ENCODE results near the gene NSMCE1.
A peak's percentile ranks its signal among the peaks of the same experiment; 100 is the strongest.

NSMCE1 gene

GRCh38 chr16:27189335-27189972 lies 79.1 kb downstream of the NSMCE1 start:
- DNase-seq = no peak

DNA sequence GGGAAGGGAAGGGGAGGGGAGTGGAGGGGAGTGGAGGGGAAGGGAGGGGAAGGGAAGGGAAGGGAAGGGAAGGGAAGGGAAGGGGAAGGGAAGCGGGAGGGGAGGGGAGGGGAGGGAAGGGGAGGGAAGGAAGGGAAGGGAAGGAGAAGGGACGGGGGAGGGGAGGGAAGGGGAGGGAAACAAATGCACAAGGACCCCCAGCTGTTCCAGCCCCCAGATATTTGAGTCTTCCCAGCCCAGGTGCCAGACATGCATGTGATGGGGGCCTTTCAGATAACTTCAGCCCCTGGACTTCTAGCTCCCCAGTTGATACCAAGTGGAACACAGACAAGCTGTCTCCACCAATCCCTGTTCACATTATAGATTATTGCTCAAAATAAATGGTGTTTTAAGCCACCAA lies 79.9 kb downstream of the NSMCE1 start:
- DNase-seq = no peak

- DNase-seq = no peak
These were observed 82.8 kb downstream of the NSMCE1 start for GRCh38 chr16:27185776-27186130.

GRCh38 chr16:27182906-27183405 lies 85.6 kb downstream of the NSMCE1 start:
- DNase-seq = peak; percentile 19

- DNase-seq = peak; percentile 96
These were observed 87.4 kb downstream of the NSMCE1 start for GRCh38 chr16:27181019-27181790.

GRCh38 chr16:27179500-27180072 lies 89.0 kb downstream of the NSMCE1 start:
- no peak for DNase-seq

GRCh38 chr16:27177031-27177774 lies 91.4 kb downstream of the NSMCE1 start:
- no peak for DNase-seq

GRCh38 chr16:27175888-27176287 lies 92.7 kb downstream of the NSMCE1 start:
- no peak for DNase-seq

All from NCI-H524 treated with DMSO at 0.1 percent for 48 hours (cell line).